Measurements from ENCODE around the gene CARNS1. TPM values are rescaled to one million over a fixed set of nuclear protein-coding genes. Genes with fewer than 3 reads are reported as not detected.

The CARNS1 gene
- total RNA-seq, 6 donors from 2014 or later: 0.49 to 4.2 (median 0.89) TPM

DNA sequence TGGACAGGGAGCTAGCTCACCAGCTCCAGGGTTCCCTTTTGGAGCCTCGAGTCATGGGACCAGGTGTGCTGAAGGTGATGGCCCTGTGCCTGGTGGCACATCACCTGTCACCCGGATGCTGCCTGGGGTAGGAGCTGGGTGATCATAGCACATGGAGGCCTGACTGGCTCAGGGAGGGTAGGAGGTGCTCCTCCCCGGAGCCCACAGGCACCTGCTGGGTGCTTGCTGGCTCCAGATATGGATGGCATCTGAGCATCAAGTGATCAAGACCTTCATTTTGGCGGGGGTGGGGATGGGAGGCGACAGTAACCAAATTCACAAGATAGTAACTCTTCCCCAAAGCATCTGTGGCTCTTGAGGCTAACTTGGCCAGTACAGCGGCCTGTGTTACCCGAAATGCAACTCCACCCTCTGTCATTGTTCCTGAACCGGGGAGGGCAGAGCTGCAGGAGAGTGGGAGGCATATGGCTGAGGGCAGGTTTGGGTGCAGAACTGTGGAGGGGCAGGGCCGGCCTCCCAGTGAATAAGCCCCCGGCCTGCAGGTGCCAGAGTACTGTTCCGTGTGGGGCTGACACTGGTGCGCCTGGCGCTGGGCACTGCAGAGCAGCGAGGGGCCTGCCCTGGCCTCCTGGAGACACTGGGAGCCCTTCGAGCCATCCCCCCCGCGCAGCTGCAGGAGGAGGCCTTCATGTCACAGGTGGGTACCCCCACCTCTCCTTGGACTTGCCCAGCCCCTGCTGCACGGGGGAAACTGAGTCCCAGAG is 6.9 kb upstream of the CARNS1 start:
- TF ChIP-seq POLR2A (IDR thresholded peaks at IDR 0.05) (no peak), POLR2AphosphoS5 (IDR thresholded peaks at IDR 0.05) (no peak), EP300 (IDR thresholded peaks at IDR 0.05) (no peak)
- TF ChIP-seq, protein P1, sequence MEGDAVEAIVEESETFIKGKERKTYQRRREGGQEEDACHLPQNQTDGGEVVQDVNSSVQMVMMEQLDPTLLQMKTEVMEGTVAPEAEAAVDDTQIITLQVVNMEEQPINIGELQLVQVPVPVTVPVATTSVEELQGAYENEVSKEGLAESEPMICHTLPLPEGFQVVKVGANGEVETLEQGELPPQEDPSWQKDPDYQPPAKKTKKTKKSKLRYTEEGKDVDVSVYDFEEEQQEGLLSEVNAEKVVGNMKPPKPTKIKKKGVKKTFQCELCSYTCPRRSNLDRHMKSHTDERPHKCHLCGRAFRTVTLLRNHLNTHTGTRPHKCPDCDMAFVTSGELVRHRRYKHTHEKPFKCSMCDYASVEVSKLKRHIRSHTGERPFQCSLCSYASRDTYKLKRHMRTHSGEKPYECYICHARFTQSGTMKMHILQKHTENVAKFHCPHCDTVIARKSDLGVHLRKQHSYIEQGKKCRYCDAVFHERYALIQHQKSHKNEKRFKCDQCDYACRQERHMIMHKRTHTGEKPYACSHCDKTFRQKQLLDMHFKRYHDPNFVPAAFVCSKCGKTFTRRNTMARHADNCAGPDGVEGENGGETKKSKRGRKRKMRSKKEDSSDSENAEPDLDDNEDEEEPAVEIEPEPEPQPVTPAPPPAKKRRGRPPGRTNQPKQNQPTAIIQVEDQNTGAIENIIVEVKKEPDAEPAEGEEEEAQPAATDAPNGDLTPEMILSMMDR (IDR thresholded peaks at IDR 0.05): no peak
- H3K4me1 ChIP-seq: peaks cover 4 to 36% (median 21%) of the 10 kb centered on the region in 4 donors
- ATAC-seq (ENCODE audit: low FRiP score in 2 of 2) (no peak), DNase-seq (peak in 1 of 2 donors; percentile 34)
- WGBS, 2 donors: 73 to 75% methylated on average over 5 to 18 of the region's 18 CpGs
- no peaks in the 10 kb centered on the region for H3K36me3 ChIP-seq
- no peak overlapping the region for H3K4me3 ChIP-seq
- no peaks in the 10 kb centered on the region for H3K27me3 ChIP-seq
- H3K9me3 ChIP-seq: no peaks in the 10 kb centered on the region
- H3K27ac ChIP-seq: peak overlapping the region in 2 of 4 donors; percentile 57 to 60

DNA sequence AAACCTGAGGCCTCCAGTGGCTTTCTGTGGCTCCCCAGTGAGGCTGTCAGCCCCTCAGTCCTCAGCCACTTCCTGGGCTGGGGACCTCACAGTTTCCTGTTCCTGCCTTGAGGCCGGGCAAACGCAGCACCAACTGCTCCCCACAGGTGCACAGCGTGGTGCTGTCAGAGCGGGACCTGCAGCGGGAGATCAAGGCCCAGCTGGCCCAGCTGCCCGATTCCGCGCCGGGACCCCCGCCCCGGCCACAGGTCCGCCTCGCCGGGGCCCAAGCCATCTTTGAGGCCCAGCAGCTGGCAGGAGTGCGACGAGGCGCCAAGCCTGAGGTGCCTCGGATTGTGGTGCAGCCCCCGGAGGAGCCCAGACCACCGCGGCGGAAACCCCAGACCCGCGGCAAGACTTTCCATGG is 6.2 kb upstream of the CARNS1 start:
- peak in 1 of 2 donors; percentile 16 for TF ChIP-seq POLR2AphosphoS5 (IDR thresholded peaks at IDR 0.05)
- TF ChIP-seq, protein P1 (IDR thresholded peaks at IDR 0.05): no peak
- peaks cover 3 to 29% (median 19%) of the 10 kb centered on the region in 4 donors for H3K4me1 ChIP-seq
- H3K9me3 ChIP-seq: no peaks in the 10 kb centered on the region
- 61% methylated on average over 18 of the region's 24 CpGs; no CpG with 5 or more reads in 1 of the 2 donors for WGBS, 2 donors
- H3K27ac ChIP-seq: peak overlapping the region in 2 of 4 donors; percentile 57 to 60
- ATAC-seq (ENCODE audit: low FRiP score in 2 of 2): no peak
- DNase-seq: peak in 1 of 2 donors; percentile 84
- H3K4me3 ChIP-seq: peak overlapping the region in 3 of 4 donors; percentile 4 to 26 (median 24)
- no peaks in the 10 kb centered on the region for H3K36me3 ChIP-seq
- H3K27me3 ChIP-seq: no peaks in the 10 kb centered on the region

DNA sequence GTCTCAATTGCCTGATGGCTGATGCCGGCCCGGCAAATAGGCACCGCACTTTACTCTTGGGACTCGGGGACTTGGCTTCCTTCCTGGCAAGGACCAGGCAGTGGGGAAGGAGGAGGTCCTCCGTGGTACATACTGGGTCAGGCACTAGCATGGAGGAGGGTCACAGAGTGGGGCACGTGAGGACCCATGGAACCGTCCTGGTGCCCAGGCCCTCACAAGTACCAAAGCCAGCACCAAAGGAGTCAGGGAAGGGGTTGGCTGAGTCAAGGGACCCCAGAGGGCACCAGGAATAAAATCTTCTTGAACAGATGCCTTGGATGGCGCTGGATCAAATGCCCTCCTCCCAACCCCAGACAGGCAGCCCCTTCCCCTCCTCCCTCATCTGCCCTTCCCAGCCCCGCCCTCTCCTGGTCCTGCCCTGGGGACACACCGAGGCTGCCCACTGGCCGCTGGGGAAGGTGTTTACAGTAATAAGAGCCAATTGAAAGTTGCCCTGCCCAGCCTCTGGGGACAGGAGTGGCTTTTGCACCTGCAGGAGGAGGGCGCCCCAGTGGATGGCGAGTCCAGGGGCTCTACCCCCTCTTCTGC is 5.6 kb upstream of the CARNS1 start:
- Histone ChIP-seq H3K27me3 (no peaks in the 10 kb centered on the region), H3K9me3 (no peaks in the 10 kb centered on the region), H3K4me1 (peaks cover 4 to 26% (median 21%) of the 10 kb centered on the region in 4 donors), H3K4me3 (peak overlapping the region in 2 of 4 donors; percentile 24 to 26), H3K36me3 (no peaks in the 10 kb centered on the region), H3K27ac (peak overlapping the region in 2 of 4 donors; percentile 57 to 60)
- peak in 1 of 2 donors; percentile 70 for DNase-seq
- 41% methylated on average over 12 of the region's 13 CpGs; no CpG with 5 or more reads in 1 of the 2 donors for WGBS, 2 donors
- TF ChIP-seq POLR2A (IDR thresholded peaks at IDR 0.05): peak in 1 of 4 donors; percentile 13
- TF ChIP-seq, protein P1 (IDR thresholded peaks at IDR 0.05): no peak
- ATAC-seq (ENCODE audit: low FRiP score in 2 of 2): peak in 1 of 2 donors; percentile 32

DNA sequence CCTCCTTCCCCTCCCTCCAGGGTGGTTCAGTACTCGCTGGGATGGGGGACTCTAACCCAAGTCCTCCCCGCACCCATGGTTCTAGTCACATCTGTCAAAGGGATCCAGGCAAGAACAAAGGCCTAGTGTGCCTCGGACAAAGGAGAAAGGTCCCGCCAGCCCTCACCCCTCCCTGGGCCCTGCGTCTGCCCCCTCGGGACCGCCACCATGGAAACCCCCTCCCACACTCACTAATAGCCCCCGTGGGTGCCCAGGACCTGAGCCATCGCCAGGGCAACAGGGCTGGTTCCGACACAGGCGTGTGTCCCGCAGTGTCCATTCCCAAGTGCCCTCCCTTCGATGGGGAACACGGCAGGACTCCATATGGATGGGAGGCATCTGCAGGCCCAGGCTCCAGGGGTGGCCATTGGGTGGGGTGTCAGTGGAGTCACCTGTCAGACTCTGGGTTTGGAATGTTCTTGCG is 5.1 kb upstream of the CARNS1 start:
- DNase-seq (no peak), ATAC-seq (ENCODE audit: low FRiP score in 2 of 2) (no peak)
- H3K9me3 ChIP-seq: no peaks in the 10 kb centered on the region
- H3K27ac ChIP-seq: peak overlapping the region in 1 of 4 donors; percentile 60
- no peak overlapping the region for H3K4me3 ChIP-seq
- peaks cover 0 to 3% (median 0%) of the 10 kb centered on the region in 4 donors for H3K27me3 ChIP-seq
- 74% methylated on average over 13 of the region's 15 CpGs; no CpG with 5 or more reads in 1 of the 2 donors for WGBS, 2 donors
- peaks cover 9 to 29% (median 26%) of the 10 kb centered on the region in 4 donors for H3K4me1 ChIP-seq
- H3K36me3 ChIP-seq: no peaks in the 10 kb centered on the region
- TF ChIP-seq POLR2A (IDR thresholded peaks at IDR 0.05) (no peak), POLR2AphosphoS5 (IDR thresholded peaks at IDR 0.05) (no peak), EP300 (IDR thresholded peaks at IDR 0.05) (no peak)
- TF ChIP-seq, protein P1 (IDR thresholded peaks at IDR 0.05): no peak

All from upper lobe of left lung (tissue), 6 donors.